Stimulated activated CD8-positive, alpha-beta memory T cell treated with anti-CD3 and anti-CD28 coated beads, Interleukin-7, amount 100 ng/mL, for 48 hours (primary cell): Measurements from ENCODE around the gene TAC4.

Experiments
- DNase-seq, 2 donors: peaks; one replicate each; pipeline ENCODE4 v3.0.0-alpha.2; 2020; ENCODE audit warnings: low read depth in 1 of 2; ENCODE audit errors: extremely low read depth in 1 of 2

TAC4 gene, protein sequence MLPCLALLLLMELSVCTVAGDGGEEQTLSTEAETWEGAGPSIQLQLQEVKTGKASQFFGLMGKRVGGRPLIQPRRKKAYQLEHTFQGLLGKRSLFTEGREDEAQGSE

DNA sequence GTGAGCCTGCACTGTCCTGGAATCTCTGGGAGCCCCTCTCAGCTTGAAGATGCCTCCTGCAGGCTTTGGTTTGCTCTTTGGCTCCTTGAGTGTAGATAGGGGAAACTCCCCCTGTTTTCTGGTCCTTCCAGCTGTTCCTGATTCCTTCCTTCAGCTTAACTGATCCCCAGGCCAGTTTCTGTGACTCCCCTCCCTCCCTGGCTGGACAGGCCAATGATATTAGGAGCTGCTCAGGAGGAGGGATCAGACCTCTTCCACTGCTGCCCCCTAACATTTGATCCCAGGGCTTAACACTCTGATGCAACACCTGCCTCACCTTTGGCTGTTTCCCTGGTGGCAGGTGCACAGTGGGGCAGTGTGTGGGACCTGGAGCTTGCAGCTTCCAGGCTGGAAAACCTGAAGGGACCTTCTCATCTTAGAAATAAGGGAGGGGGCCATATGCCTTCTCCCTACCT lies at the start of gene TAC4:
TAC4 (minus strand) TSS at position 51 of the 455 bp plus-strand sequence. CDS start 52 bp downstream, outside the sequence.
- DNase-seq = no peak

DNA sequence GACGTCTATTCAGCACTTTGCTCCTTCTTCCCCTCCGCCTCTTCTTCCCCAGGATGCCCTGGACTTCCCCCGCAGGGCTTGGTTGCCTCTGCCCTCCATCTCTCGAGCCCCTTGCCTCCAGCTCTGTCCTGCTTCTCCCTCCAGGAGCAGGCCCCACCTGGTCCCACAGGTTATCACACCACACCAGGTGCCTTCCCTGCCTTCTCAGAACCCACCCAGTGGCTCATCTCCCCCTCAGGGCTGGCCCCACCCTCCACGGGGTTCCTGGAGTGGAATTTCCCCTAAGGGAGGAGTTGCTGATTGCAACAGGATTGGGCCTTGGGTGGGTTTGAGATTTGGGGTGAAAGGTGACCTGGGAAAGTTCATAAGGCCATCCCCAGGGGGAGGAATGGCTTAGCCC lies 49.0 kb upstream of the TAC4 start:
- no peak for DNase-seq

DNA sequence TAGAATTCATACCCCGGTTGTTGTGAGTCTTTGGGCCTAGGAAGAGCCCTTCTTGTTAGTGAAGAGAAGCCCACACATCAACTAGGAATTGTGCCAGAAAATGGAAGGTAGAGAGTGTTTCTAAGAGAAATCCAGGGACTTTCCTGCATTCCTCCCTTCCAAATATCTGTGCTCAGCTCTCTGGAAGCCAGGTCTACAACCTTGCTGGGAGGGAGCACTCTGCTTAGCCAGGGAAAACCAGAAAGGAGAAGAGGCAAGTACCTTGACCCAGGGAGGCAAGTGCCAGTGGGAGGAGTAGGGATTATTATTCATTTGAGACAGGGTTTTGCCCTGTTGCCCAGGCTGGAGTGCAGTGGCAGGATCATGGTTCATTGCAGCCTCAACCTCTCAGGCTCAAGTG lies 48.4 kb upstream of the TAC4 start:
- no peak for DNase-seq

DNA sequence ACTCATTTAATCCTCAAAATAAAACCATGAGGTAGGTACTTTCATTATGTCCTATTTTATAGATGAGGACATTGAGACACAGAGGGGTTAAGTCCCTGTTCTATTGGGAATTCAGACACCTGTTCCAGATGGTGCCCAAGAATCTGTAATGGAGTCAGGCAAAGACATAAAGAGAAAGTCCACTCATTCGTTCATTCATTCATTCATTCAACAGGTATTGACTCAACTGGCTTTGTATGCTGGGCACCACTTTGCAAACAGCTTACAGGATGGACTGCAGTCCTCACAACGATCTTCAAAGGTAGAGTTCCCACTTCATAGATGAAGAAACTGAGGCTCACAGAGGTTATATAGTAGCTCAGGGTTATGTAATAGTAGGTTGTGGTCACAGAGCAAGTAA lies 47.9 kb upstream of the TAC4 start:
- DNase-seq = no peak

DNA sequence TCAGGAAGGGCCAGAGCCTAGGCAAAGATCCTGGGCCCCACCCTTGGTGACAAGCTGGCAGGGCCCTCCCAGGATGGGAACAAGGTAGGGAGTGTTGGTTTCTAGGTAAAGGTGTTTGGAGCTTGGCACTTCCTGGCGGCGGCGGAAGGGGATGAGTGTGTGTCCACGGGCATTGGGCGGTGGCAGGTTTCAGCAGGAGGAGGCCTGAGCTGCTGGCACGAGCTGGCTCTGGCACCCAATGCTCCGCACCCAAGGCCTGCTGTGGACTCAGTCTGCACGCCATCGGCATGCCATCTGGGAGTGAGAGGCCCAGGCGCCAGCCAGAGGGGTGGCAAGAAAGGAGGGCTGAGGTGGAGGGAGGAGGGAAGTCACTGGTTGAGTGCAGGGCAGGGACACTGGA lies 46.9 kb upstream of the TAC4 start:
- DNase-seq = no peak

DNA sequence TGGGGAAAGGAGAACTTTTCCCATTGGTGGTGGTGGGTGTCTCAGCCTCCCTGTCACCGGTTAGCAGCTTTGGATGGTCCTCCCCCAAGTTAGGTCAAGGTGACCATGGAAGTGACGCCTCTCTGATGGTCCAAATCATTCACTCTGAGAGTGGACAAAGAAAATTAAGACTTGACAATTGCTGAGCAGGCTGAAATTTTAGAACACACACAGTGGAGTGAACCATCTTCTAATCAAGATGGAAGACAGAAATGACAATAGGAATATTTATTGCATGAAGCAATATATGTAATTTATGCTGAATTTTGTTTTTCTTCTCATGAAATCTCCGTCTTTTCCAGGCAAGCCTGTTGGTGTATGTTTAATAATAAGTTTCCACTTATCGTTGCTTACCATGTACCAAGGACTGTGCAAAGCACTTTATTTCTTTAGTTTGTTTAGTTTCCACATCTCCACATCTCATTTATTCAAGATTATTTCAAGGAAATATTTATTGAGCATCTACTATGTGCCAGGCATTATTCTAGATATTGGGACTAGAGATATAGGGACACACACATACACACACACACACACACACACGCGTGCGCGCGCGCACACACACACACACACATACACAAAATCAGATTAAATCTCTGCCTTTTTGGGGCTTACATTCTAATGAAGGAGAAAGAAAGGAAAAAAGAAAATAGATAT lies 44.0 kb upstream of the TAC4 start:
- no peak for DNase-seq

DNA sequence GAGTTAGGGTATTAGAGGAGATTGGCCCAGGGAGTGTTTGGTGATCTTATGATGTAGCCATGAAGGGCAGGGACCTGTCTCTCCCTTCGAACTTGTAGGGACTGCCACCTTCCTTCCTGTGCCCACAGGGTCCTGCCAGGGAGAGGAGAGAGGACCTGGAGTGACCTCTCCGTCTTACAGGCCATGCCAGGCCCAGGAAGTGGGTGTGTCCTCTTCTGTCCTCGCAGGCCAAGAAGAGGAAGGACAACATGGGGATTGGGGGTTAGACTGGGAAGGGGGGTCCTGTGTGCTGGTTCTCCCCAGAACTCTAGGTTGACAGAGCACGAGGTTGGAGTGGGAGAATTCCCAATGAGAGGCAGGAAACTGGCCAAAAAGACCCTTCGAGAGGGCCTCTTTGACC lies 43.4 kb upstream of the TAC4 start:
- DNase-seq = no peak

DNA sequence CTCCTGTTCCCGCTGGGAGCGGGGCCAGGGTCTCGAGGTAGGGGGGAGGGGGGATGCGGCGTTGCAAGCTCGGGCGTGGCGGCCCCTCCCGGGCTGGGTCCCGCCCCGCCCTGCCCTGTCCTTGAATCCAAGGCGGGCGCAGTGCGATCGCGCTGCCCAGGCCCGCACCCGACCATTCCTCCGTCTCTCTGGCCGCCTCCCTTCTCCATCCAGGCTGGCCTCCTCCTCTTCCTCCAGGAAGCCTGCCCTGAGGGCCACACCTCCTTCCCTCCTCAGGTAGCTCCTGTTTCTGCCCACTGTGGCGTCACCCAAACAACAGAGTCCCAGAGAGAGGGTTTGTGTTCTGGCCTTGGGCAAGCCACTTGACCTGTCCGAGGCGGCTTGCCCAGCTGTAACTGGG lies 43.0 kb upstream of the TAC4 start:
- DNase-seq = no peak

DNA sequence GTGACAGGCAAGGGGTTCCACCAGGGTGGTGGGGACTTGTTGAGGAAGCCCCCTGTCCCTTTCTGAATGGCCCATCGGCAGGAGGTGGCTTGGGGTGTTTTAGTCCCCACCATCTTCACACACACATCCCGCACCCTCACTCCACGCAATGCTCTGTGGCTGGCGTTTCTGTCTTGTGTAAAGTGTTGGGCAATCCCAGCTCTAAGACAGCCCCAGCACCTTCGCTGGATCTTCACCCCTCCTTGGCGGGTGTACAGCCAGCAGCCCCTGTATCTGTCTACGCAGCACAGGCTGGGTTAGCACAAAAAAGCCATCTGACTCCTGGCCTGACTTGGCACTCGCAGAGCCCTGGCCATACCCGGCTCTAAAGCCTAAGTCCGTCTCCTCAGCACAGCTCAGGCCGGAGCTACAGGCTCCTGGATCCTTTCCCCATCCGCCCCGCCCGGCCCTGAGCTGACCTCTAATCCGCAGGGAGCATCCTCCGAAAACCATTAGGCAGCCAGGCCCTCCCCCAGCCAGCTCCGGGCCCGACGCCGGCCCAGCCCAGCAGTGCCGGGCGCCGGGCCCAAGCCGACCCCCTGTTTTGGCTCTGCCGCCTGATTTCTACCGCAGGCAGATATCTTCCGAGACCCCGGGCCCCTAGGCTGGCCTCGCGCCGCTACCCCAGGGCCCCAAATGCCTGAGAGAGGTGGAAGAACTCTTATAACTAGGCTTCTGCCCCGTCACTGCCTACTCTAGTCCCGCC lies 42.4 kb upstream of the TAC4 start:
- no peak for DNase-seq

DNA sequence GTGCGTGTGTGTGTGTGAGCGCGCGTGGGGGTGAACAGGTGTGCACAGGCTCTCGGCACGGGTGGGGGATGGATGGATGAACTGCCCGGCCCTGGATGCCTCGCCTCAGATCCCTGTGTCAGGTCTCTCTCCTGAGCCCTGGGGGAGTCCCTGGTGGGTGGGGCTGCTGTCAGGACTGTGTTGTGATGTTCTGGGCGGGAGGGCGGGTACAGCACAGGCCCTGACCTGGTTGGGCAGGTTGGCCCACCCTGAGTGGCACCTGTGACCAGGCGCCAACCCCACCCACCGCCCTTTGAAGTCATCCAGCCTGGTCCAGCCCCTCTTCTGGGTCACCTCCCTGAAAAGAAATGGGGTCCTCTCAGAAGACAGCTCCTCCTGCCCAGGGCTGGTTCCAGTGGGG lies 41.6 kb upstream of the TAC4 start:
- DNase-seq = no peak

DNA sequence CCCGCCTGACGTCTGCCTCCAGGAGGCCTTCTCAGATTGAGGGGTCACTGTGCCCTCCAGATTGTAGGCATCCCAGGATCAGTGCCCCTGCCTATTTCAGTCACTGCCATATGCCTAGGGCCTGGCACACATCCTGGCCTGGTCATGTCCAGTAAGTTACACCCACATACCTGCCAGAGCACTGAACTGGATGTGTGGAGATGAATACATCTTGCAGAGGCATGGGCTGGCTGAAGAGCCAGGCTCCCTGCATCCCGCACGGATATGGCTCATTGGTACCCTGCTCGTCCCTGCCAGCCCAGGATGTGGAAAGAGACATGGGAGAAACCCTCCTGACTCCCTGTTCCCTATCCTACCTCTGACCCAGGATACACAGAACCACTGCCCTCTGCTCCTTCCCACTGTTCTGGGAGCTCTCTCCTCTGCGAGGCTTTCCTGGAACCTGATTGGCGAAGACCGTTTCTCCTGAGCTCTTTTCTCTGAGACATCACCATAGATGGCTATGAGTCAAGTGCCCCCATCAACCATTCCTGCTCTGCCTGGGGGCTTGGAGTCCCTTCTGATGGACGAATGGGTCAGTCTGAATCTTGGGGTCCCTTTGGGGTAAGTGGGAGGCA lies 40.0 kb upstream of the TAC4 start:
- no peak for DNase-seq

DNA sequence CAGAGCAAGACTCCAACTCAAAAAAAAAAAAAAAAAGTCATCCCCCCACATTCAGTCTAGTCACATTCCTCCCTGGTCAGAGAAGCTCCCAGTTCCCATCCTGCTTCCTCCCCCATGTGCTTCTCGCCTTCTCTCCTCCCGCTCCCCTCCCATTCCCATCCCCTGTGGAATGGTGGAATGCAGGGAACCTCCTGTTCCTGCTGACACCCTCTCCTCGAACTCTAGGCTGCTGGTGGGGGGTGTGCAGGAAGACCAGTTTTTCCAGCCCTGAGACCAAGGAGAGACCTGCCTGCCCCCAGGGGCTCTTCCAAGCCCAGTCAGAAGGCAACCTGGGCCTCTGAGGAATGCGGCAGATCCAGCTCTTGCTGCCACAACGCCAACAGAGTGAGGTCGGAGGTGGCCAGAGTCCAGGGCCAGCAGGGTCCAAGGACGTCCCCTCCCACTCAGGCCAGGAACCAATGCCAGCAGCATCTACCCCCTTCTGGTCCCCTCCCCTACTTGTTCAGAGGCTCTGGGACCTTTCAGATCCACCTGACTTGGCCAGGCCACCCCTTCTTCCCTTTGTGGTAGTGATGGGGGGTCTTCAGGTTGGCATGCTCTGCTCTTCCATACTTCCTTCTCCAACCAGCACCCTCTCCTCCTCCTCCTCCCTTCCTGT lies 39.3 kb upstream of the TAC4 start:
- no peak for DNase-seq

DNA sequence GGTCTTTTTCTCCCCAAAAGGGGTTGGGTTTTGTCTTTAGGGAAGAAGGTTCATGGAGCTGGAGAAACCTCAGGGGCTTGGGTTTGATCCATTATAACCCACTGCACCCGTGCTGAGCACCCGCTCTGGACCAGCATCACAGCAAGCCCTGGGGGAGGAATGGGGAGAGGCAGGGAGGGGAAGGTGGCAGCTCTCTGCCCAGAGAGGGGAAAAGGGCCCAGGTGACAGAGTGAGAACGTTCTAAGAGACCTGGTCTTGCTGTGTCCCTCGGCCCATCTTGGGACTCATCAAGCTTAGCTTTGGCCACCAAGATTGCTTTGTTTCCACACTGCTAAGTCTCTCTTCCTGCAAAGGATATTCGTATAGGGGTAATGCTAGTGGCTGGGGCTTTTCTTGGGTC lies 38.2 kb upstream of the TAC4 start:
- no peak for DNase-seq

DNA sequence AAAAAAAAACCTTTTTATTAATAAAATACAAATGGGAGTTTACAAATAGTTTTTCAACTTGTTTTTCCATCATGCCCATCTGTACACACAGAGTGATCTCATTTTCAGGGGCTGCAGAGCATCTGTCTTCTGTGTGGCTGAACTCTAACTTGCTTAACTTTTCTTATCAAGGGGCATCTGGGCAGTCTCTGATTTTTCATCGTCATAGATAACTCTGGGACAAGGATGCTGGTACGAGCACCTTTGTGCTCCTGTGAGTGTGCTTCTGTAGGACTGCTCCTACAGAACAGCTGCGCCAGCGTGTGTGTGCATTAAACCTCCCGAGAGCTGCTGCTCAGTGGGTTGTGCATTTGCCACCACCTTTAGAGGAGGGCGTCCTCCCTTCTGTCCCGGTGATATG lies 34.6 kb upstream of the TAC4 start:
- DNase-seq = no peak

DNA sequence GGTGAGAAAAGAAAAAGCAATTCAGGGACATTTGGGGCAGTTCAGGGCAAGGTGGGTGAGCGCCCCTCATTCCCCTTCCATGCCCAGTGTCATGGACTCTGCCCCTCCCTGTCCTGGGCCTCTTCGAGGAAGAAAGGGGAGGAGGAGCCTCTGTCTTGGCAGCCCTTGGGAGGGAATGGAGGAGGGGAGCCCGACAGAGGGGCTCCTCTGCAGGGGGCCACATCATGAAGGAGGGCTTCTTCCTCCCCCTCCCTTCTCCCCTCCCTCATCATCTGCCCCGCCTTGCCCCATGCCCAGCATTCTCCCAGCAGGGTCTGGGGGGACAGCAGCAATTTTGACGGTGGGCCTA lies 33.2 kb upstream of the TAC4 start:
- DNase-seq = no peak

DNA sequence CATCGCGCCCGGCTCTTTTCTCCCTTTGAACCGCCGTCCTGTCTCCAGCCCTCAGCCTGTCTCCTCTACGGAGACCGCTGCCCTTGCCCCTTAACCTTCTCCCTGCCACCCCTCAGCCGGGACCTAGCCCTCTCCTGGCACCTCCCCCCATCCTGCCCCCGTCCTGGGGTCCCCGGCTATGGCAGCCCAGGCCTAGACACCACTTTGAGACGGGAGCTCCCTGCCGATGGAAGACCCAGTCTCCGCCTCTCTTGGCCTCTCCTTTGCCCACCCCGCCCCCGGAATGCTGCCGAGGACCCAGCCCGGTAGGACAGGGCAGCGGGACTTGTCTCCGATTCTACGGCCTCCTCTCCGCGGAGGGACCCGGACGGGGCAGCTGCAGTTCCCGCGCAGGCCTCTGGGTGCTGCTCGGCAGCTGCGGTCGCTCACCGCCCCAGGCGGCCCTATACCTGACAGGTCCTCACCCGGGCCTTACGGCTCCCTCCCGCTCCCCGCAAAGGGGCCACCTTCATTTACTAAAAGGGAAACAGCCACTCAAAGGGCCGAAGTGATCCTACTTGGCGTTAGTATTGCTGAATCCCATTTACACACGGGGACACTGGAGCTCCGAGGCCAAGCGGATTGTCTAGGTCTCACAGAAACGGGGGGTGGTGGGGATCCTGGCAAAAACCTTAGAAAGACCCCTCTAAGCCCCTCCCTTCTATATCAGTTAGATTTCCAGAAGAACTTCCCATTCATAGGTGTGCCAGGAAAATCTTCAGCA lies 32.6 kb upstream of the TAC4 start:
- DNase-seq = peak; percentile 41 to 48

DNA sequence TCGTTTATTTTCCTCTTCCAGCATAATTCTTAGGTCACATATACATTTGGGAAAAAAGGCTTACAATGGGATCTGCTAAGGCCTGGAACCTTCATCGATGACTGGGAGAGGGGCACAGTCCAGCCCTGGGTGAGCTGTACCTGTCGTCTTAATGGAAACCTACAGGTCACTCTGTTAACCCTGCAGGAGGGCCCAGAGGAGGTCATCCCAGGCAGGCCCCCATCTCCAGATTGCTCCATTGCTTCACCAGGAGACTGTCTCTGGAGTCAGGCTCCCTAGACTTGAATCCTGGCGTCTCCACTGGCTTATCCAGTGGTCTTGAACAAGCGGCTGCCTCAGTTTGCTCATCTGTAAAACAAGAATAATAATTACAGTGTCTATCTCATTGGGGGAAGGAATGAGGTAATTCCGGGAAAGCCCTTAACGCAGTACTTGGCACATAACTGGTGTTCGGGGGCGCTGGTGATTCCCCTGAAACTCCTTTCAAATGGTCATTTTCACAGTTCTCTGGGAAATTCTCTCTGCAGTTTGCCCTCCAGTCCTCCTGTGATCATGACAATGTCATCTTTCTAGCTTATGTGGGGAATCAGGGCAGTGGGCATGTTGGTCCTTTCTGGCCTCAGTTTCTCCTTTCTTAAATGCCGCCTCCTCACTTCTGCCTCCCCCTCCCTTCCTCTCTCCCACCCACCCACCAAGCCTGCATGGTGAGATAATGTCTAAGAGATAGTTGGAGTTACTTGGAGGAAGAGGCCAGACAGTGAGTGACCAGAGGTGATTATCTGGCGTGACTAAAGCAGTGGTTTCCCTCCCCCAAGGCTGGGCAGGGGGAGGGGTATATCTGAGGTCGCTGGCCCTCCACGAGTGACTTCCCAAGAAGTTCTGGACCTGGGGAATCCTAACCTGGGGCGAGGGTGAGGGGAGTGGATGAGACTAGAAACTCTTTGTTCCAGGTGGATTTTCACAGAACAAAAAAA lies 31.3 kb upstream of the TAC4 start:
- DNase-seq = no peak

DNA sequence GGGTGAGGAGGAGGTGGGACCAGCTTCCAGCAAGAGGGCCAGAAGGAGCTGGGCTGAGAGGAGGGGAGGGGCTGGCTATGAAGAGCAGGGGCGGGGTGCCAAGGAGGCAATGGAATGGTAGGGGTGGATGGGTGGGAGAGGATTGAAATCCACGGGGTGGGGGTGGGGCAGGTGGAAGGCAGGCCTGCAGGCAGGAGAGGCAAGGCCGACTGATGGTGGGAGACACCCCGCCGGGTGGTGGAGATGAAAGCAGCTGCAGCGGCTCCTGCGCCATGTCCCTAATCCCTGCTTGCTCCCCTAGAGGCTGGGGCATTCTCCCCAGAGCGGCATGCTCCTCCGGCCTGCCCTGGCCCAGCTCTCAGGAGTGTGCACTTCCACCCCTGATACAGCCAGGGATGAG lies 27.8 kb upstream of the TAC4 start:
- no peak for DNase-seq

DNA sequence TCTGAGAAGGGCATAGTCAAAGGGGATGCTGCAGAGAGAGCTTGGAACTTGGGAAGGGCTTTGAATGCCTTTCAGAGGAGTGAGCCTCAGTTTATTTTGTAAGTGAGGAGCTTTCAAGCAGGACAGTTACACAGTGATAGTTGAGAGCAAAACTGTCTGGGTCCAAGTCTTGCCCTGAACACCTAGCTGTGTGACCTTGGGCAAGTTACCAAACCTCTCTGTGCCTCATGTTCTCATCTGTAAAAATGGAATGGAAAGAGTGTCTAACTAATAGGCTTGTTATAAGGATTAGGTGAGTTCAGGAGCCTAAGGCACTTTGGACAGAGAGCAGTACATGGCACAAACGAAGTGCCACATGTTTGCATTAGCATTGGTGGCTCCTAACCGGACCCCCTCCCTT lies 27.0 kb upstream of the TAC4 start:
- DNase-seq = no peak

DNA sequence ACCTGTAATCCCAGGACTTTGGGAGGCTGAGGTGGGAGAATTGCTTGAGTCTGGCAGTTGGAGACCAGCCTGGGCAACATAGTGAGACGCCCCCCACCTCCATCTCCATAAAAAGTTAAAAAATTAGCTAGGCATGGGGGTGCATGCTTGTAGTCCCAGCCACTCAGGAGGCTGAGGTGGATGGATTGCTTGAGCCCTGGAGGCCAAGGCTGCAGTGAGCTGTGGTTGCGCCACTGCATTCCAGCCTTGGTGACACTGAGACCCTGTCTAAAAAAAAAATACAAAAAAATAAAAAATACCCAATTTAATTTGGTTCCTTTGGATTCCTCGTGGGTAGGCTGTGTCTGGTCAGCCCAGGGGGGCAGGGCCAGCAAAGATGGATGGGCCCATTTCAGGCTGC lies 26.1 kb upstream of the TAC4 start:
- DNase-seq = no peak
